Spleen (tissue), 11 donors: ENCODE data around the gene S1PR4. TPM values are rescaled to one million over a fixed set of nuclear protein-coding genes. Genes with fewer than 3 reads are reported as not detected.
"Not testable (repeated sequence)": the region's sequence is repeated elsewhere in the genome, so short reads cannot be mapped to it uniquely, and the experiment has no call there.

Experiments
- DNase-seq: peaks from one replicate; pipeline ENCODE4 v3.0.0-alpha.2; 2020
- H3K27ac ChIP-seq, 8 donors: fragments of 200-600 bp; sonication (generic) in 7 of 8; 1 replicate in 4 of 8; 2 replicates in 4 of 8; pipeline versions ENCODE4 v1.5.0 to v1.8.0; 2016 to 2021; ENCODE audit warnings: inconsistent platforms in 4 of 8, mild to moderate bottlenecking in 4 of 8, moderate library complexity in 1 of 8
- H3K27me3 ChIP-seq, 7 donors: fragments of 200-600 bp; sonication (generic) in 6 of 7; replicated peaks in 1 of 7; 1 replicate in 4 of 7; 2 replicates in 3 of 7; pipeline versions ENCODE4 v1.5.0 to v1.8.0; 2016 to 2021; ENCODE audit warnings: inconsistent platforms in 3 of 7, mild to moderate bottlenecking in 1 of 7
- H3K36me3 ChIP-seq, 6 donors: fragments of 200-600 bp; sonication (generic) in 5 of 6; 1 replicate in 4 of 6; 2 replicates in 2 of 6; pipeline versions ENCODE4 v1.5.0 to v1.8.0; 2016 to 2021; ENCODE audit warnings: inconsistent platforms in 2 of 6
- H3K4me1 ChIP-seq, 6 donors: fragments of 200-600 bp; sonication (generic) in 5 of 6; 1 replicate in 3 of 6; 2 replicates in 3 of 6; pipeline versions ENCODE4 v1.5.0 to v1.8.0; 2016 to 2021; ENCODE audit warnings: inconsistent platforms in 3 of 6
- H3K4me3 ChIP-seq, 8 donors: fragments of 200-600 bp; sonication (generic) in 7 of 8; 1 replicate in 4 of 8; 2 replicates in 4 of 8; pipeline versions ENCODE4 v1.5.0 to v1.8.0; 2016 to 2021; ENCODE audit warnings: inconsistent platforms in 4 of 8, mild to moderate bottlenecking in 4 of 8, moderate library complexity in 2 of 8
- H3K9me3 ChIP-seq, 8 donors: fragments of 200-600 bp; sonication (generic) in 7 of 8; 1 replicate in 4 of 8; 2 replicates in 4 of 8; pipeline versions ENCODE4 v1.5.0 to v1.8.0; 2016 to 2021; ENCODE audit warnings: inconsistent platforms in 4 of 8
- POLR2A ChIP-seq, 3 donors: fragments of 450-650 bp; IDR thresholded peaks; one replicate each; pipeline ENCODE4 v1.5.1; 2017; ENCODE audit warnings: antibody characterized with exemption in 3 of 3, mild to moderate bottlenecking in 1 of 3
- POLR2AphosphoS5 ChIP-seq, 3 donors: sonication (generic); formaldehyde crosslinking; IDR thresholded peaks; one replicate each; pipeline ENCODE4 v1.5.1; 2017; ENCODE audit warnings: antibody characterized with exemption in 3 of 3
- WGBS, 5 donors: extraction: QIAGEN DNeasy Blood & Tissue Kit in 3 of 5; methylation state at CpG; one replicate each; pipeline versions ENCODE4 v1.1.5 to v1.1.7; 2013 to 2018; 5-methylcytosine and 5-hydroxymethylcytosine counted together
- intact Hi-C: fragments of 100-400 bp; cut with DNase I; formaldehyde crosslinking; loops from one replicate; pipeline ENCODE4 v1.15.0; 2023; ENCODE audit warnings: low total_unique reads
- polyA plus RNA-seq, 3 donors: library from polyadenylated mRNA; stranded (reverse); fragments of 200-250 nt; gene quantifications; one replicate each; pipeline ENCODE4 v1.2.1, GENCODE V29; 2013
- total RNA-seq, 7 donors: library from RNA; depleted of rRNA in 3 of 7; stranded (reverse); fragments of >200 nt in 3 of 7; fragmentation: NEBNext Ultra II Directional in 4 of 7; extraction: Animal tissue kit (Norgen Biotek cat#: 25700) in 4 of 7; gene quantifications; one replicate each; pipeline versions ENCODE4 v1.1.0 to v1.2.1, GENCODE V29; 2016 to 2021
- TF ChIP-seq, protein P1 (sequence below), 11 experiments: fragments of 200-600 bp in 7 of 11; fragments of 450-650 bp in 4 of 11; sonication (generic) in 4 of 11; IDR thresholded peaks in 8 of 11; conservative IDR thresholded peaks in 3 of 11; 1 replicate in 7 of 11; 2 replicates in 4 of 11; pipeline versions ENCODE4 v1.4.0 to v1.8.0; 2016 to 2021; ENCODE audit warnings: antibody characterized with exemption in 11 of 11, inconsistent platforms in 4 of 11, mild to moderate bottlenecking in 1 of 11
- donor health status: healthy with polysubstance abuse.
- donor health status: DM: no; HTN: no; CAD: no; lungs with moderate emphysema.
- donor health status: DM: no; HTN: no; CAD: no.
- donor health status: Bipolar disorder and iron deficiency.
- donor health status: healthy.
- donor health status: DM: no; HTN: no; CAD: no.
- donor health status: DM: yes; HTN: yes; CAD: no.

Gene S1PR4
- total and polyA plus RNA-seq, 10 donors, result 44.7 to 171 (median 62.0) TPM

DNA sequence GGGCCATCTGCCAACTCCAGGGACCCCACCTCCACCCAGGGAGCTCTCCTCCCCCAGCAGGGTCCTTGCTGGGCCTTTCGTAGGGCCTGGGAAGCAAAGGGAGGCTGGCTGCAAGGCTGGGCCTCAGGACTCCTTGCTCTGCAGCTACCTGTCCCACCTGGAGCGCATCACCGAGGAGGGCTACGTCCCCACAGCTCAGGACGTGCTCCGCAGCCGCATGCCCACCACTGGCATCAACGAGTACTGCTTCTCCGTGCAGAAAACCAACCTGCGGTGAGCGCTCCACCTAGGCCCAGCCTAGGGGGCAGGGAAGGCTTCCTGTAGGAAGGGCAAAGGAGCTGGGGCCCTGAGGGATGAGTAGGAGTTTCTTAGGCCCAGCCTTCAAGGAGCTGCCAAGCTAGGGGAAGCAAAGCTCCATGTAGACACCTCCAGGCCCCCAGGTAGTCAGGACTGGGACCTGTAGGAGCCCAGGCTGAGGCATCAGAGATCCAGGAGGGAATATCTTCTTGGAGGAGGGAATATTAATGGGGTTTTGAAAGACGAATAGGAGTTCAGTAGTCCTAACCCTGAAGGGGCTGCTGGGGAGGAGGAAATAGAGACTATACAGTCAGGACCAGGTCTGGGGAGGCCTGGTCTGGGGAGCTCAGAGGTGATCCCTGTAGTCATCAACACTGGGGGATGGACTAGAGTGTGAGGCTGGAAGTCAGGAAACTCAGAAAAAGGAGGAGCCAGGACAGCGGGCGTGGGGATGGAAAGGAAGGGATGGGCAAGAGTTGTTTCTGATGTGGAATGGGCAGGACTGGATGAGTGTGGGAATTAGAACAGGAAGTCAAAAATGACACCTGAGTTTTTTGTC lies 26.8 kb upstream of the S1PR4 start:
- H3K36me3 ChIP-seq, result peaks cover 0 to 49% (median 0%) of the 10 kb centered on the region in 6 donors
- H3K4me1 ChIP-seq, result peaks cover 11 to 24% (median 16%) of the 10 kb centered on the region in 6 donors
- DNase-seq, result peak; percentile 55
- H3K4me3 ChIP-seq, result no peak overlapping the region
- H3K27ac ChIP-seq, result no peak overlapping the region
- peaks cover 0 to 7% (median 0%) of the 10 kb centered on the region in 7 donors for H3K27me3 ChIP-seq
- TF ChIP-seq, protein P1, sequence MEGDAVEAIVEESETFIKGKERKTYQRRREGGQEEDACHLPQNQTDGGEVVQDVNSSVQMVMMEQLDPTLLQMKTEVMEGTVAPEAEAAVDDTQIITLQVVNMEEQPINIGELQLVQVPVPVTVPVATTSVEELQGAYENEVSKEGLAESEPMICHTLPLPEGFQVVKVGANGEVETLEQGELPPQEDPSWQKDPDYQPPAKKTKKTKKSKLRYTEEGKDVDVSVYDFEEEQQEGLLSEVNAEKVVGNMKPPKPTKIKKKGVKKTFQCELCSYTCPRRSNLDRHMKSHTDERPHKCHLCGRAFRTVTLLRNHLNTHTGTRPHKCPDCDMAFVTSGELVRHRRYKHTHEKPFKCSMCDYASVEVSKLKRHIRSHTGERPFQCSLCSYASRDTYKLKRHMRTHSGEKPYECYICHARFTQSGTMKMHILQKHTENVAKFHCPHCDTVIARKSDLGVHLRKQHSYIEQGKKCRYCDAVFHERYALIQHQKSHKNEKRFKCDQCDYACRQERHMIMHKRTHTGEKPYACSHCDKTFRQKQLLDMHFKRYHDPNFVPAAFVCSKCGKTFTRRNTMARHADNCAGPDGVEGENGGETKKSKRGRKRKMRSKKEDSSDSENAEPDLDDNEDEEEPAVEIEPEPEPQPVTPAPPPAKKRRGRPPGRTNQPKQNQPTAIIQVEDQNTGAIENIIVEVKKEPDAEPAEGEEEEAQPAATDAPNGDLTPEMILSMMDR (IDR thresholded peaks at IDR 0.05 in 8 of 11, conservative IDR thresholded peaks at IDR 0.05 in 3 of 11), result no peak
- peak in 1 of 3 donors; percentile 39 for TF ChIP-seq POLR2AphosphoS5 (IDR thresholded peaks at IDR 0.05)
- no peaks in the 10 kb centered on the region for H3K9me3 ChIP-seq
- WGBS, 5 donors, result 61 to 92% (median 82%) methylated on average over 4 to 14 of the region's 14 CpGs
- intact Hi-C loops, result no loop called here

DNA sequence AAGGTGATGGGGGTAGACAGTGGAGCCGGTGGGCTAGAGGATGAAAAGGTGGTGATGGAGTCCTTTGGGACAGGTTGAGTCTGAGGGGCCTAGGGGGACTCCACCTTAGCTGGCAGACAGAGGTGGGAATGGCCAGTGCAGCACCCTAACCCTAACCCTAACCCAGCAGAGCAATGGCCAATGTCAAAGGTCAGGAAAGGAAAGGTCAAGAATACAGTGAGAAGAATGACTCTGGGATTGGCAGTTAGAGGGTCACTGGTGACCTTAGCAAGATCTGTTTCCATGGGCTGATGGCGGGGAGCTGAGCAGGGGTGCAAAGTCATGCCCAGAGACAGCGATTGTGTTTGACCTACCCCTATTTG lies 26.2 kb upstream of the S1PR4 start:
- H3K36me3 ChIP-seq, result peaks cover 0 to 54% (median 0%) of the 10 kb centered on the region in 6 donors
- peaks cover 11 to 19% (median 15%) of the 10 kb centered on the region in 6 donors for H3K4me1 ChIP-seq
- intact Hi-C loops, result no loop called here
- H3K4me3 ChIP-seq, result no peak overlapping the region
- 89 to 98% (median 92%) methylated on average over 3 of the region's 3 CpGs for WGBS, 5 donors
- TF ChIP-seq POLR2AphosphoS5 (IDR thresholded peaks at IDR 0.05) (no peak), POLR2A (IDR thresholded peaks at IDR 0.05) (no peak)
- TF ChIP-seq, protein P1 (IDR thresholded peaks at IDR 0.05 in 8 of 11, conservative IDR thresholded peaks at IDR 0.05 in 3 of 11), result no peak
- H3K9me3 ChIP-seq, result no peaks in the 10 kb centered on the region
- H3K27ac ChIP-seq, result no peak overlapping the region
- H3K27me3 ChIP-seq, result peaks cover 0 to 7% (median 0%) of the 10 kb centered on the region in 7 donors
- peak; percentile 28 for DNase-seq

DNA sequence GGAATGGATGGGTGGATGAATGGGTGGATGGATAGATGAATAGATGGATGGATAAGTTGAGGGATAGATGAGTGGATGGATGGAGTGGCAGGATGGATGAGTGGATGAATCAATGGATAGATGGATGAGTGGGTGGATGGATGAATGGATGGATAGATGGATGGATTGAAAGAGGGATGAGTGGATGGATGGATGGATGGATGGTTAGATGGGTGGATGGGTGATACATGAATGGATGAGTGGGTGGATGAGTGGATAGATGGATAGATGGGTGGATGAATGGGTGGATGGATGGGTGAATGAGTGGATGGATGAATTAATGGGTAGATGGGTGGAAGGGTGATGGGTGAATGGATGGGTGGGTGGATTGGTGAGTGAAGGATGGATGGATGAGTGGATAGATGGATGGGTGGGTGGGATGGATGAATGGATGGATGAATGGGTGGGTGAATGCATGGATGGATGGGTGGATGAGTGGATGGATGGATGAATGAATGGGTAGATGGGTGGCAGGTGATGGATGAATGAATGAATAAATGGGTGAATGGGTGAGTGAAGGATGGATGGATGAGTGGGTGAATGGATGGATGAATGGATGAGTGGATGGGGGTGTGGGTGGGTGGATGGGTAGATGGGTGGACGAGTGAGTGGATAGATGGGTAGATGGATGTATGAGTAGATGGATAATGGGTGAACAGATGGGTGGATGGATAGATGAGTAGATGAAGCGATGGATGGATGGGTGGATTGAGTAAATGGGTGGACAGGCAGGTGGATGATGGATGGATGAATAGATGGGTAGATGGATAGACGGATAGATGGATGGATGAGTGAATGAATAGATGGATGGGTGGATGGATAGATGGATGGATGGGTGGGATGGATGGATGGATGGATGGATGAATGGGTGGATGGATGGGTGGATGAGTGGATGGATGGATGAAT lies 25.0 kb upstream of the S1PR4 start:
- intact Hi-C loops, result no loop called here
- peak overlapping the region in 1 of 8 donors; percentile 83 for H3K27ac ChIP-seq
- TF ChIP-seq, protein P1 (IDR thresholded peaks at IDR 0.05 in 8 of 11, conservative IDR thresholded peaks at IDR 0.05 in 3 of 11), result no peak
- TF ChIP-seq POLR2AphosphoS5 (IDR thresholded peaks at IDR 0.05) (no peak), POLR2A (IDR thresholded peaks at IDR 0.05) (no peak)
- H3K36me3 ChIP-seq, result peaks cover 0 to 61% (median 0%) of the 10 kb centered on the region in 6 donors
- no peak overlapping the region for H3K4me3 ChIP-seq
- no peak for DNase-seq
- H3K4me1 ChIP-seq, result peaks cover 11 to 19% (median 15%) of the 10 kb centered on the region in 6 donors
- peaks cover 0 to 7% (median 0%) of the 10 kb centered on the region in 7 donors for H3K27me3 ChIP-seq
- 90 to 95% (median 94%) methylated on average over 3 of the region's 3 CpGs for WGBS, 5 donors
- no peaks in the 10 kb centered on the region for H3K9me3 ChIP-seq

DNA sequence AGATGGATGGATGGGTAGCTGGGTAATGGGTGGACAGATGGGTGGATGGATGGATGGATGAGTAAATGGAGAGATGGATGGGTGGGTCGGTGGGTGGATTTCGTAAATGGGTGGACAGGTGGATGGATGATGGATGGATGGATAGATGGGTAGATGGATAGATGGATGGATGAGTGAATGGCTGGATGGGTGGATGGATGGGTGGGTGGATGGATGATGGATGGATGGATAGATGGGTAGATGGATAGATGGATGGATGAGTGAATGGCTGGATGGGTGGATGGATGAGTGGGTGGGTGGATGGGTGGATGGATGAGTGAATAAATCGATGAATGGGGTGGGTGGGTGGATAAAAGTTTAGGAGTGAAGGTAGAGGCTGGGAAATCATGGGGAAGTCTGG lies 24.1 kb upstream of the S1PR4 start:
- peaks cover 0 to 59% (median 0%) of the 10 kb centered on the region in 6 donors for H3K36me3 ChIP-seq
- 85 to 98% (median 92%) methylated on average over 3 of the region's 3 CpGs for WGBS, 5 donors
- peak overlapping the region in 6 of 8 donors; percentile 42 to 83 (median 68) for H3K27ac ChIP-seq
- H3K4me1 ChIP-seq, result peaks cover 11 to 19% (median 15%) of the 10 kb centered on the region in 6 donors
- H3K9me3 ChIP-seq, intact Hi-C loops, H3K27me3 ChIP-seq, DNase-seq: not testable (repeated sequence)
- H3K4me3 ChIP-seq, result peak overlapping the region in 1 of 8 donors; percentile 48
